CD4-positive, alpha-beta T cell treated with Interleukin-15 for 1 hour (primary cell): ENCODE data around the gene PRCC.
"Not testable (repeated sequence)": the region's sequence is repeated elsewhere in the genome, so short reads cannot be mapped to it uniquely, and the experiment has no call there.

ENCODE experiments used
- DNase-seq: peaks from one replicate; pipeline ENCODE4 v3.0.0-alpha.2; 2020

Gene PRCC

GRCh38 chr1:156745881-156746280 is 21.5 kb upstream of the PRCC start:
- DNase-seq, result no peak

DNA sequence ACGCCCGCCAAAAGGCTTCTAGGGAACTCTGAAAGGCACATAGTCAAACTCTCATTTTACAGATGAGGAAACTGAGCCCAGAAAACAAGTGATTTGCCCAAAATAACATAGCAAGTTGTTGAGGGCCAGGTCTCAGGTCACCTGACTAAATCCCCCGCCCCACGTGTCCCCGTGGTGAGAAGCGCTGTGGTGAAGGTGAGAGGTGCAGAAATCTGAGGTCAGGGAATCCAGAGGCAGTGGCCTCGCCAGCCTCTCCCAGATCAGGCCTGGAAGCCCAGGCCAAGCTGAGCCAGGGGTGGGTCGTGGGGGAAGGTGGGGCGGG is 21.0 kb upstream of the PRCC start:
- no peak for DNase-seq

- peak; percentile 87 for DNase-seq
These were observed 20.4 kb upstream of the PRCC start for GRCh38 chr1:156746728-156747631.

DNA sequence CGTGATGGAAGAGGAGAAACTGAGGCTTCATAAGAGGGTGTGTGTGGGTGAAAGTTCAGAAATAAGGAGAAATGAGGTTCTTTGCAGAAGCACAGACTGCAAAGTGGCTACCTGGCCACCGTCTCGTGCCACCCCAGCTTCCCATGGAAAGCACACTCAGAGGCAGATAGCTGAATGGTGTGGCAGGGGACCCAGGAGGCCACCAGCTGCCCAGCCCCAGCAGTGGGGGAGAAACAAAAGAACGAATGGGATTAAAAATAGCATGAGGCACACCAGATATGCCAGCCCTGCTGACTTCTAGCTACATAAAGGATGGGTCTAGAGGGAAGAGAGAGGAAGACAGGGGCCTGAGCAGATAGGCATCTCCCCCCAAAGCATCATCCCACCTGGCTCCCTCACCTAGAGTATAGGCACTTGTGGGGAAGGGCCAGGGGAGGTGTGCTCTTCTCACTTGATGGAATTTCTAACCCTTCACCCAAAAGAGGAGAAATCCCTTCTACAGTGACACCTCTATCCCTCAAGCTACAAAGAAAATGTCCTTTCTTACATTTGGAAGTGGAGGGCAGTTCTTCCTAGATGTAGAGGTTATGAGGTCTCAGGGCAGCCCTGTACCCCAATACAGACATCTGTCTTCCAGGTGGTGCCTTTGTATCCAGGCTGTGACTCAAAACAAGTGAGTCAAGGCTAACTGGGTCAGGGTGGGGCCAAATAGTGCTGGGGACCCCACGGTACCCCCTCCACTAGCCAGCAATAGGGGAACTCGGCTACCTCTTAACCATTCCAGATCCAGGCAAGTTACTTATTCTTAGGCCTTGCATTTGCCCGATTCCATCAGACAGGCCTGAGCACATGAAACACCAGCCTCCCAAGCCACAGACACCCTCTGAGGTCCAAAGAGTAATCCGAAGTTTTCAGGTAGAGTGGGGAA is 19.3 kb upstream of the PRCC start:
- DNase-seq, result peak; percentile 25

GRCh38 chr1:156748670-156749418 is 18.5 kb upstream of the PRCC start:
- peak; percentile 47 for DNase-seq

DNA sequence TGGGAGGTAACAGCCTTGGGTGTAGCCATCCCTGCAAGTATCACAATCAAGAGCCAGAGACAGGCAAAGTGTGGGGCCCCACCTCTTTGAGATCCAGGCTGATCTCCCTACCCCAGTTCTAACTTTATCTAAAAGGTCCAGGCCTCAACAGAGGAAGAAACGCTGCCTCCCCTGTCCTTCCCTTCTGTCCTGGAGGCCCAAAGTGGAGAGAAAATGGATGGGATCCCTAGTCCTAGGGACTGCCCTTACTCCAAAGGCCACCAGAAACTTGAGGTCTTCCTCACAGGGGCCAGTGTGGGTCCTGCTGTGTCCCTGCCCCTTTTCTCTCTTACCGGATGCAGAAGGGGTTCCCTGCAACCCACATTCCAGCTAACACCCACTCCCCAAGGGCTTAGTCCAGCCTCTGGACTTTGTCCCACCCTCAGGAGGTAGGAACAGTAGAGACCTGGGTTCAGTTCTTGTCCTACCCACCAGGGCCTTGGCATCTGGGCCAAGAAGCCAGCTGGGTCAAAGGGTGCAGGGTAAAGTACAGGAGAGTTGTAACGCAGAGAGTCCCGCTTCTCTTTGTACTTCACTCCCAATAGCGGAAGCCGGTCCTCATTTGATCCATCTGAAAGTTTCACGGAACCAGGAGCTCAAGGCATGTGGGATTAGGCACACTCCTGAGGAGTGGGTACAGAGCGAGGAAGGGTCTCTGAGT is 17.8 kb upstream of the PRCC start:
- DNase-seq, result no peak

DNA sequence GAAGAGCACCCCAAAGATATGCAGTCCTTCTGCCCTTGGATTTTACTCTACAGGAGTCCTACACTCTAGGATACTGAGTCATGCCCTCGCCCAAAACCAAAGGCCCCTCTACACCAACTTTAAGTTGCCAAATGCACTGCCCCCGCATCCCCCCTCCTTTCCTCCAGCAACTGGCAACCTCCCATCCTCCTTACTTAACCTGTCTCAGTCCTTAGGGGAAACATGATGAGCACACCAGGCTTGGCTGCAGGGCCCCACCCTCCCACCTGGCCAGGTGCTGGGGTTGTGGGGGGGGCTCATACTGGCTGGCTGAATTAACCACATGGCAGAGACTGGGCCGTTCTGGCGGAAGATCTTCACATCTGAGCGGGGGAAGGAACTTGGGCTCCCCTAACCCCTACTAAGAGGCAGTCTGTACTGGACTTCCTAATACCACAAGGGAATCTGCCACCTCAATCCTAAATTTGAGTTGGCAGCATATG is 17.1 kb upstream of the PRCC start:
- peak; percentile 41 for DNase-seq

GRCh38 chr1:156750711-156751450 is 16.5 kb upstream of the PRCC start:
- peak; percentile 32 for DNase-seq

DNA sequence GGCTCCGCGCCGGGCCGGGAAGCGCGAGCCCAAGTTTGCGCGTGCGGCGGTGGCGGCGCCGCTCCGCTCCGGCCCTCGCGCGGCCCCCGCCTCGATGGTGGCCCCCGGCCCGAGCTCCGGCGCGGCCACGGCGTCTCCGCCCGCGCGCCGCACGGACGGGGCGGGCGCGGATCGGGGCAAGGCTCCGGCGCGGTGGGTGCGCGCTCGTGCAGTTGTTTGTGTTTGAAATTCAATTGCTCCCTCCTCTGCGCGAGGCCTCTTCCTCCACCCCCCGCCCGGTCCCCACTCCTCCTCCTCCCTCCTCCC is 15.9 kb upstream of the PRCC start, which contains the start of gene HDGF:
Gene HDGF (minus strand): TSS at position 225 of the 306 bp plus-strand sequence. CDS start 246 bp downstream, outside the sequence.
- DNase-seq, result no peak

DNA sequence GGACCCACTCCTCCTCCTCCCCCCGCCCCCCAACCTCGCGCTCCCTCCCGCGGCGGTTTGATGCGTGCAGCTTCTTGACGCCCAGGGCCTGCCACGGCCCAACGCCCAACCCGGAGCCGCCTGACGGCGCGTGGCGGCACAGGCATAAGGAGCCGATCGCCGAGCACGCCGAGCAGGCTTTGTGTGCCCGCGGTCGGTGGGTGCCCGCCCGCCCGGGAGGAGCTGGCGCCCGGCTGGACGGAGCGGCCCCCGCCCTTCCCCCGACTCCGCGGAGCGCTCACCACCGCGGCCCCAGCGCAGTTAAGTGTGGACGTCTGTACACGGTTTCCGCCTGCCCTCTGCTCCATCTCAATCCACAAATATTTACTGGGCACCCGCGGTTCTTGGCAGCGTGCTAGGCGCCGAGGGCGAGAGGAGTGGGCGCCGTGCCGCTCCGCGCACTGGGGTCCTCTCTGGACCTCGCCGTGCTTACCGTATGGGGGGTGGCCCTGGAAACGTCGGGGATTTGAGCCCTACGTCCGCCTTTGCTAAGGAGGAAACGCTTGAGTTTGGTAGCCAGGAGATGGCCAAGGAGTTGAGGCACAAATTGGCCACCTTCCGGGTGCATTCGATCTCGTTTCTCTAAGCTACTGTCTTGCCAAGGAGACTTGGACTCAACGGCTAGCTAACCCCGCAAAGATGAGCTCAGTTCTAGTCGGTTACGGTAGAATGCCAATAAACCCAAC is 15.4 kb upstream of the PRCC start:
- peak; percentile 96 for DNase-seq

DNA sequence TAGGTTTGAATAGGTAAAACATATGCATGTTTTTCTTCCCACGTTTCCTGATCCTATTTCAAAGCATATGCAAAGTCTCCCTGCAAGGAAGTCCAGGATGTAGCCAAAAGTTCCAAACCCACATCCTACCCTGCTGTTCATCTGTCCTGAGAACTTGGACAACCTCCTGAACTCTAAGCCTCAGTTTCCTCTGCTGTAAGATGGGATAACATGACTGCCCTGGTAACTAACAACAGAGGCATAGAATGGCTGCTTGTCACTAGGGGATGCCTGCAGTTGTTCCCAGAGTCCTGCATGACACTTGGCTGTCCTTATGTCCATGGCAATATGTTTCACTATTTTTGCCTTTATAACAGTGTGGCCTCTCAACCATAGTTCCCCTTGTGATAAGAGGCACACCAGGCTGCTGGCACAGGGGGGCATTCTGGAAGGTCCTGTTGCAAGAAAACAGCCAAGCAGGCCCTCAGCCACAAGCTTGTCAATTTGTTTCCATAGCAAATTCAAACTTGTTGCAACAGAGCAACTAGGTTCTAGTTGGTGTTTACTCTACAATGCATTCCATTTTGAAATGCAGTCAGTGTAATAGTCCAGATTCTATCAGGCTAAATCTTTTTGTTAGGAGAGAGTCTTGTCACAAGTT is 14.4 kb upstream of the PRCC start:
- DNase-seq, result no peak

DNA sequence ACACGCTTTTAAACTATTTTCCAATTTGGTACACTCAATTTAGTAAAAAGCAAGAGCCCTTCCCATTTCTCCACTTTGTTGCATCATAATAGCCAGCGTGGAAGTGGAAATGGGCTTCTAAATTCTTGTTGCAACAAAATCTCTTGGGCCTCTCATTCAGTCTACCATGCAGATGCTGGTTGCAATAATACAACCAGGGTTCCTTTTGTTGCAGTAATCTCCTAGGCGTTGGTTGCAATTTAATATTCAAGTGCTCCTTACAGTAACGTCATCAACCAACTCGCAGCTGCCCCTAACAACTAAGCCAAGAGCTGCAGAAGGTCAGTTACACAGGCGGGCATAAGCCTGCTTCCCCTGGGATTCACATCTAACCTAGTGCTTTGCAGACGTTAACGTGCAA is 13.1 kb upstream of the PRCC start:
- DNase-seq, result no peak

DNA sequence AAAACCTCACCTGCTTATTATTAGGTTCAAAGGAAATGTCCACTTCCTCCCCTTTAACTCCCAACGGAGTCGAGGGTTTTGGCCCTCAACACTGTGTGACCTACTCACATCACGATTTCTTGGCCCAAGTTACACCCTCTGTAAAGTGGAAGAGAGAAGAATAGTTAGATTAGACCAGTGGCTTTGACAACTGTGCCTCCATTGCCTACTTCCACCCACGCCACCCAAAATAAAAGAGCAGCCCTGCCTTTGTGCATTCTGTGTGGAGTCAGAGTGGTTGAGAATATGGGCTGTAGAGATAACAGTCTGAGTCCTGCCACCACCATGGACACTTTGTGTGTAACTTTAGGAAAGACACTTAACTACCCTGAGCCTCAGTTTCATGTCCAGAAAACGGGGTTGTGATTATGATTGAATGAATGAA is 11.8 kb upstream of the PRCC start:
- no peak for DNase-seq

- no peak for DNase-seq
These were observed 11.0 kb upstream of the PRCC start for GRCh38 chr1:156756355-156756754.

GRCh38 chr1:156757572-156758253 is 9.6 kb upstream of the PRCC start:
- DNase-seq, result not testable (repeated sequence)

DNA sequence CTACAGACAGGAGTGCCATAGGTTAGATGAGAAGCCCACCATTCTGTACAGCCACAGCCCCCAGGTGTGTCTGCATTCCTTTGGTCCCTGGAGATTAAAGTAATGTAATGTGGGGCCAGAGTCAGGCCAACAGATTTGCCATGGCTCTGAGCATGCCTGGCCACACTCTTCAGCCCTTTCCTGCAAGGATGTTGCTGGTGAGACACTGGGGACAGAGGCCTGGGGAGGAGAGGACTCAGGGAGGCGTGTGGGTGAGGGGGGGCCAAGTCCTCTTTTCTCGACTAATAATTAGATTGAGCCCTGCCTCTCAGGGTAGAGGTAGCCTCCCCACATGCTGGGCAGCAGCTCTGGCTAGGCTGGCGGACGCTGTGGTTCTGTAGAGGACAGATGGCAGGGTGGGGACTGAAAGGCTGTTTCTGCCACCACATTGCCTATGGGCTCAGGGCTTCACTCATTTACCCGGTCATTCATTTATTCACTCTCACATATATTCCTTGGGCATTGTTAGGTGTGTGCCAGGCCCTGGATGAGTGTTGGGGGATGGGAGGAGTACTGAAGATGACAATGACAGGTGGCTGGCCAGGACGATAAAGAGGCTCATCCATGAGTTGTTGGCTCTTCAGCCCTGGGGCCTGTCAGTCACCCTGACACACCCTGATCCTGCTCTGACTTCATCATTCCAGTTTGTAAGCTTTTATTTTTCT is 7.1 kb upstream of the PRCC start:
- DNase-seq, result no peak

- no peak for DNase-seq
These were observed 6.6 kb upstream of the PRCC start for GRCh38 chr1:156760796-156761104.

DNA sequence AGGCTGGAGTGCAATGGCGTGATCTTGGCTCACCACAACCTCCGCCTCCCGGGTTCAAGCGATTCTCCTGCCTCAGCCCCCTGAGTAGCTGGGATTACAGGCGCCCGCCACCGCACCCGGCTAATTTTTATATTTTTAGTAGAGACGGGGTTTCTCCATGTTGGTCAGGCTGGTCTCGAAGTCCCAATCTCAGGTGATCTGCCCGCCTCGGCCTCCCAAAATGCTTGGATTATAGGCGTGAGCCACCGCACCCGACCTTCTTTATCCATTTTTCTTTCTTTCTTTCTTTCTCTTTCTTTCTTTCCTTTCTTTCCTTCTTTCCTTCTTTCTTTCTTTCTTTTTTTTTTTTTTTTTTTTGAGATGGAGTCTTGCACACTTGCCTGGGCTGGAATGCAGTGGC is 2.2 kb upstream of the PRCC start:
- not testable (repeated sequence) for DNase-seq

DNA sequence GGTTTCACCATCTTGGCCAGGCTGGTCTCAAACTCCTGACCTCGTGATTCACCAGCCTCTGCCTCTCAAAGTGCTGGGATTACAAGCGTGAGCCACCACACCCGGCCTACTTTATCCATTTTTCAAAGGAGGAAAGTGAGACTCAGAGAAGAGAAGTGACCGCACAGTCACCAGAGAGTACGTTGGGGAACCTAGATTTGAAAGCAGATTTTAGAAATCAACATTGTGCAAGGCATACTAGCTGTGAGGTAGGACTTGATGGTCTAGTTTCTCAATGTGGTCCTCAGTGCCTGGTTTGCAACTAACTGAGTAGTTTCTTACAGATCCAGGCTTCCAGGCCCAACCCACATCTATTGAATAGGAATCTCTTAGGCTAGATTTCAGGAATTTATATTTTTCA is 1.7 kb upstream of the PRCC start:
- no peak for DNase-seq
